HFF-Myc (cell line): ENCODE measurements around the gene UNC13B.

Source experiments
- DNase-seq: peaks from one replicate; pipeline ENCODE4 v3.0.0-alpha.2; 2011; ENCODE audit warnings: low read depth; ENCODE audit errors: extremely low read depth
- H3K4me3 ChIP-seq: replicated peaks from 2 replicates; pipeline ENCODE4 v1.5.1; 2011; ENCODE audit warnings: low read depth, mild to moderate bottlenecking, control low read depth, low read length
- CTCF ChIP-seq: IDR thresholded peaks from 2 replicates; pipeline ENCODE4 v1.5.1; 2012; ENCODE audit warnings: mild to moderate bottlenecking, low read depth, low read length, control low read depth; ENCODE audit errors: missing control alignments

Gene UNC13B

GRCh38 chr9:35269919-35270318, 108.1 kb downstream of the UNC13B start:
- no peak for TF ChIP-seq CTCF
- no peak overlapping the region for H3K4me3 ChIP-seq
- DNase-seq, result no peak

GRCh38 chr9:35271637-35272036, 109.8 kb downstream of the UNC13B start:
- no peak for DNase-seq
- TF ChIP-seq CTCF, result no peak
- H3K4me3 ChIP-seq, result no peak overlapping the region

- DNase-seq, result no peak
- no peak for TF ChIP-seq CTCF
- H3K4me3 ChIP-seq, result no peak overlapping the region
Observed at GRCh38 chr9:35272989-35273388, 111.2 kb downstream of the UNC13B start.

GRCh38 chr9:35273591-35273990, 111.8 kb downstream of the UNC13B start:
- H3K4me3 ChIP-seq, result no peak overlapping the region
- no peak for DNase-seq
- no peak for TF ChIP-seq CTCF

GRCh38 chr9:35274993-35275392, 113.2 kb downstream of the UNC13B start:
- no peak for DNase-seq
- no peak overlapping the region for H3K4me3 ChIP-seq
- TF ChIP-seq CTCF, result no peak

- no peak for DNase-seq
- TF ChIP-seq CTCF, result no peak
- no peak overlapping the region for H3K4me3 ChIP-seq
Observed at GRCh38 chr9:35277171-35277520, 115.3 kb downstream of the UNC13B start.

- DNase-seq, result no peak
- H3K4me3 ChIP-seq, result no peak overlapping the region
Observed at GRCh38 chr9:35277628-35278359, 116.0 kb downstream of the UNC13B start.

More at GRCh38 chr9:35277628-35278359, 116.0 kb downstream of the UNC13B start:
- TF ChIP-seq CTCF, result no peak
